Thyroid gland (tissue), 4 donors: ENCODE results near the gene PLEKHA7. TPM values are rescaled to one million over a fixed set of nuclear protein-coding genes. Genes with fewer than 3 reads are reported as not detected.

Experiments
- DNase-seq, 2 donors: peaks; one replicate each; pipeline ENCODE4 v3.0.0-alpha.2; 2019
- H3K27ac ChIP-seq, 3 donors: fragments of 200-600 bp; sonication (generic); 1 replicate in 2 of 3; 2 replicates in 1 of 3; pipeline ENCODE4 v1.5.1; 2016 to 2019; ENCODE audit warnings: mild to moderate bottlenecking in 1 of 3, moderate library complexity in 1 of 3
- H3K27me3 ChIP-seq: fragments of 200-600 bp; sonication (generic); one replicate; pipeline ENCODE4 v1.5.1; 2019
- H3K36me3 ChIP-seq, 2 donors: fragments of 200-600 bp; sonication (generic); one replicate each; pipeline ENCODE4 v1.5.1; 2016 to 2019
- H3K4me1 ChIP-seq, 2 donors: fragments of 200-600 bp; sonication (generic); one replicate each; pipeline ENCODE4 v1.5.1; 2017 to 2019
- H3K4me3 ChIP-seq, 3 donors: fragments of 200-600 bp; sonication (generic); replicated peaks in 1 of 3; 1 replicate in 2 of 3; 2 replicates in 1 of 3; pipeline ENCODE4 v1.5.1; 2016; ENCODE audit warnings: mild to moderate bottlenecking in 1 of 3
- H3K9me3 ChIP-seq: fragments of 200-600 bp; sonication (generic); one replicate; pipeline ENCODE4 v1.5.1; 2017
- POLR2A ChIP-seq, 2 donors: fragments of 450-650 bp; IDR thresholded peaks; one replicate each; pipeline ENCODE4 v1.6.1; 2017; ENCODE audit warnings: antibody characterized with exemption in 2 of 2, mild to moderate bottlenecking in 2 of 2, moderate library complexity in 1 of 2
- WGBS, 2 donors: methylation state at CpG; one replicate each; pipeline ENCODE4 v1.1.5; 2017; 5-methylcytosine and 5-hydroxymethylcytosine counted together
- intact Hi-C: fragments of 100-400 bp; cut with DNase I; formaldehyde crosslinking; loops from one replicate; pipeline ENCODE4 v1.15.1; 2023
- total RNA-seq, 4 donors: library from RNA; depleted of rRNA; stranded (reverse); fragments of >200 nt; gene quantifications; one replicate each; pipeline ENCODE4 v1.2.3, GENCODE V29; 2016
- TF ChIP-seq, protein P1 (sequence below), 6 experiments: fragments of 200-600 bp in 3 of 6; fragments of 450-650 bp in 3 of 6; sonication (generic) in 3 of 6; IDR thresholded peaks; one replicate each; pipeline ENCODE4 v1.5.1; 2016 to 2019; ENCODE audit warnings: antibody characterized with exemption in 6 of 6, mild to moderate bottlenecking in 2 of 6, inconsistent platforms in 1 of 6, moderate library complexity in 1 of 6

Gene PLEKHA7
- total RNA-seq, 4 donors from 2014 or later: 22.5 to 29.0 (median 23.4) TPM

DNA sequence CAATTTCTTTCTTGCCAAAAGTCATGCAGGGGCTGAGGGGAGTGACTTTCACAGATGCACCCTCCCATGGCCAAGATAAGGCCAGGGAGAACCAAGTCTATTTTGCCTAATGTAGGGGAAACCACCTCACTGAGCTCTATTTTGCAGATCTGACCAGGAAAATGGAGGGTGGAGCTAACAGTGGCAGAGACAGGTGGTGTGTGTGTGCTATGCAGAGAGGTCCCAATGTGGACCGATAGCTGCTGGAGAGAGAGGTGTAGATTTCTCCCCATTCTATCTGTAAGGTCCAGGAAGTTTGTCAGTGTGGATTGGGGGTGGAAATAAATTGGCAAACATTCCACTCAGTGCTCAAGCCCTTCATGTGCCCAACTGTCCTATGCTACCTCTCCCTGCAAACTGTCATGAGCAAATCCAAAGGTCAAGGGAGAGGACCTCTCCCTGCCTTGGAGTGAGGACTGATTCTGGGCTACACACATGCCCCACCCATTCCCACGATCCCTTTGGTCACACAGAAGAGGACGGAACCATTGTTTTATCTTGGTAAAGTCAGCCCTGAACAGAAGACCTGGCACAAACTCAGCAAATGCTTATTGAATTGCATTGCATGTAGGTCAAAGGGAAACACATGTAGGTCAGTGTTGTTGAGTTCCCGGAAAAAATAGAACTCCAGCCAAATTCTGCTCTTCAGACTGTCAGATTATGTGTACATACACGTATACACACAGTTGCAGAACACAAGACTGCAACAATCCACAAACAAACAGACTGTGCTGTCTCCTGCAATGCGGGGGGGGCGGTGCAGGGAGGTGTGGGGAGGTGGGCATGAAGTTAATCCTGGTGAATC is 209.9 kb downstream of the PLEKHA7 start:
- no peak for DNase-seq
- intact Hi-C loops: no loop called here
- WGBS, 2 donors: 37 to 40% methylated on average over 7 of the region's 7 CpGs
- Histone ChIP-seq H3K27ac (peak overlapping the region in 1 of 3 donors; percentile 51), H3K9me3 (no peaks in the 10 kb centered on the region), H3K27me3 (no peaks in the 10 kb centered on the region), H3K4me1 (peaks cover 17 to 49% of the 10 kb centered on the region in 2 donors), H3K4me3 (no peak overlapping the region), H3K36me3 (no peaks in the 10 kb centered on the region)
- no peak for TF ChIP-seq POLR2A (IDR thresholded peaks at IDR 0.05)
- TF ChIP-seq, protein P1, sequence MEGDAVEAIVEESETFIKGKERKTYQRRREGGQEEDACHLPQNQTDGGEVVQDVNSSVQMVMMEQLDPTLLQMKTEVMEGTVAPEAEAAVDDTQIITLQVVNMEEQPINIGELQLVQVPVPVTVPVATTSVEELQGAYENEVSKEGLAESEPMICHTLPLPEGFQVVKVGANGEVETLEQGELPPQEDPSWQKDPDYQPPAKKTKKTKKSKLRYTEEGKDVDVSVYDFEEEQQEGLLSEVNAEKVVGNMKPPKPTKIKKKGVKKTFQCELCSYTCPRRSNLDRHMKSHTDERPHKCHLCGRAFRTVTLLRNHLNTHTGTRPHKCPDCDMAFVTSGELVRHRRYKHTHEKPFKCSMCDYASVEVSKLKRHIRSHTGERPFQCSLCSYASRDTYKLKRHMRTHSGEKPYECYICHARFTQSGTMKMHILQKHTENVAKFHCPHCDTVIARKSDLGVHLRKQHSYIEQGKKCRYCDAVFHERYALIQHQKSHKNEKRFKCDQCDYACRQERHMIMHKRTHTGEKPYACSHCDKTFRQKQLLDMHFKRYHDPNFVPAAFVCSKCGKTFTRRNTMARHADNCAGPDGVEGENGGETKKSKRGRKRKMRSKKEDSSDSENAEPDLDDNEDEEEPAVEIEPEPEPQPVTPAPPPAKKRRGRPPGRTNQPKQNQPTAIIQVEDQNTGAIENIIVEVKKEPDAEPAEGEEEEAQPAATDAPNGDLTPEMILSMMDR (IDR thresholded peaks at IDR 0.05): no peak

GRCh38 chr11:16801288-16801980 is 212.8 kb downstream of the PLEKHA7 start:
- TF ChIP-seq POLR2A (IDR thresholded peaks at IDR 0.05): no peak
- TF ChIP-seq, protein P1 (IDR thresholded peaks at IDR 0.05): no peak
- no peaks in the 10 kb centered on the region for H3K27me3 ChIP-seq
- H3K4me1 ChIP-seq: peaks cover 8 to 28% of the 10 kb centered on the region in 2 donors
- no peak overlapping the region for H3K4me3 ChIP-seq
- H3K9me3 ChIP-seq: no peaks in the 10 kb centered on the region
- intact Hi-C loops: no loop called here
- H3K27ac ChIP-seq: no peak overlapping the region
- no peak for DNase-seq
- no peaks in the 10 kb centered on the region for H3K36me3 ChIP-seq
- 87 to 94% methylated on average over 10 of the region's 10 CpGs for WGBS, 2 donors

- Histone ChIP-seq H3K4me1 (peaks cover 8 to 19% of the 10 kb centered on the region in 2 donors), H3K36me3 (no peaks in the 10 kb centered on the region), H3K27me3 (no peaks in the 10 kb centered on the region), H3K27ac (no peak overlapping the region), H3K4me3 (no peak overlapping the region), H3K9me3 (no peaks in the 10 kb centered on the region)
- TF ChIP-seq, protein P1 (IDR thresholded peaks at IDR 0.05): no peak
- no peak for TF ChIP-seq POLR2A (IDR thresholded peaks at IDR 0.05)
- intact Hi-C loops: no loop called here
- DNase-seq: no peak
Measured at GRCh38 chr11:16800382-16800781, 213.8 kb downstream of the PLEKHA7 start.

- DNase-seq: no peak
- Histone ChIP-seq H3K4me3 (no peak overlapping the region), H3K9me3 (no peaks in the 10 kb centered on the region), H3K36me3 (no peaks in the 10 kb centered on the region), H3K27me3 (no peaks in the 10 kb centered on the region), H3K4me1 (peaks cover 8 to 14% of the 10 kb centered on the region in 2 donors), H3K27ac (no peak overlapping the region)
- TF ChIP-seq, protein P1 (IDR thresholded peaks at IDR 0.05): no peak
- no peak for TF ChIP-seq POLR2A (IDR thresholded peaks at IDR 0.05)
- intact Hi-C loops: no loop called here
Measured at GRCh38 chr11:16799890-16800289, 214.3 kb downstream of the PLEKHA7 start.

DNA sequence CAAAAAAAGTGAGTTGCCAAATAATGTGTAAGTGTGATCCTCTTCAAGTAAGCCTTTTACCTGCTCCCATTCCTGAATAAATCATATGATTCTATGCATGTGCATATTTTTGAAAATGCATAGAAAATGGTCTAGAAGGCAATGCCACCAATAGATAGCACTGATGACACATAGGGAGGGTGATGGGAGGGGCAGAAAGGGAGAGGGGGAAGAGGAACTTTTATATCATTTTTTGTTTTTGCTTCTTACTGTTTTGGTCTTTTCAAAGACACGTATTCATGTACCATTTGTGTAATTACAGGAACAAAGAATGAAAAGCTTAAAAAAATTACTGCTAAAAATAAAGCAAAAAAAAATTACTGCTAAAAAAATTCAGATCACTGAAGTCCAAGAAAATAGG is 215.0 kb downstream of the PLEKHA7 start:
- H3K27ac ChIP-seq: no peak overlapping the region
- 88 to 95% methylated on average over 1 of the region's 1 CpG for WGBS, 2 donors
- intact Hi-C loops: no loop called here
- no peaks in the 10 kb centered on the region for H3K27me3 ChIP-seq
- peaks cover 3 to 7% of the 10 kb centered on the region in 2 donors for H3K4me1 ChIP-seq
- no peak overlapping the region for H3K4me3 ChIP-seq
- no peak for DNase-seq
- no peaks in the 10 kb centered on the region for H3K36me3 ChIP-seq
- TF ChIP-seq POLR2A (IDR thresholded peaks at IDR 0.05): no peak
- TF ChIP-seq, protein P1 (IDR thresholded peaks at IDR 0.05): no peak
- H3K9me3 ChIP-seq: no peaks in the 10 kb centered on the region
